ENCODE results near the gene LAPTM5. TPM values are rescaled to one million over a fixed set of nuclear protein-coding genes. Genes with fewer than 3 reads are reported as not detected.

The LAPTM5 gene
- total and polyA plus RNA-seq, 2 of the 13 experiments (the other 11 are each of a cell fraction or from before 2014, with no cell fraction given), result 0.41 to 0.86 TPM

DNA sequence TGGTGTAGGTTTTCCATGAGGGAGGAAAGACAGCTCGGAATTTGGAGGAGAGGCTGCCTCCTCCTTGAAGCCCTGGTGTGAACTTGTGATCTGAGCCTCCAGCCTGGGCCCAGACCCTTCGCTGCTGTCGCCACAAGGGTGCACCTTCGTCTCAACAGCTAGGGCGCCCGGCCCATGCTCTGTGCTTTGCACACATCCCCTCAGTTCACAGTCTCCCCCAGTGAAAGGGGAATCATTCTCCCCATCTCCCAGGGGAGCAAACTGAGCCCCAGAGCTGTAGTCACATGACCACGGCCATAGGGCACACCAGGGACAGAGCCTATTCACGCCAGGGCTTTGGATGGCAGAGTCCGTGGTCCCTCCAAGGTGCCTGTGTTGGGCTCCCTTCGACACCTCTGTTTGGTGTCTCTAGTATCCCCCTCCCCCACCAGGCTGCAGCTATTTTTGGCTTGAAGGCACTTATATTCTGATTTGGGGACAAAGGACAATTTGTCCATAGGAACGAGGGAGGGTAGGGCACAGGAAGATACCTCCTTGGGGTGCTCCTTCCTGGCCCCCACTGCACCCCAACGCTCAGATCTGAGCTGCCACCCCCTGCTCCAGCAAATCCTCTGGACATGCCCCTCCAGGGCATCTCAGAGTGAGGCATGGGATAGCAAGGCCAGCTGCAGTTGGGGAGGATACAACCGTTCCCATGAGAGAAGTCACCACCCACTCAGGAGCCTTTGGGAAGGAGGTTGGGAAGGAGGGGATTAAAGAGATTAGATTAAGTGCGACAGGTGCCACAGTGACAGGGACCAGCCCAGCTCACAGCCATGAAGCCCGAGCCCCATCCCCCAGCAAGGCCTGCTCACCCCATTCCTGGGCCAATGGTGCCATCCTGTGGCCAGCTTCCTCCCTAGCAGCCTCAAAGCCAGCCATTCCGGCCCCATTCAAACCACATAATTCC is 49.9 kb downstream of the LAPTM5 start (continued):
- TF ChIP-seq NCOA2 (CRISPR knock-in tag; IDR thresholded peaks at IDR 0.05), result 0 out of 2 replicates have a peak, but pooled peaks have one; percentile 18
- TF ChIP-seq, protein P1, sequence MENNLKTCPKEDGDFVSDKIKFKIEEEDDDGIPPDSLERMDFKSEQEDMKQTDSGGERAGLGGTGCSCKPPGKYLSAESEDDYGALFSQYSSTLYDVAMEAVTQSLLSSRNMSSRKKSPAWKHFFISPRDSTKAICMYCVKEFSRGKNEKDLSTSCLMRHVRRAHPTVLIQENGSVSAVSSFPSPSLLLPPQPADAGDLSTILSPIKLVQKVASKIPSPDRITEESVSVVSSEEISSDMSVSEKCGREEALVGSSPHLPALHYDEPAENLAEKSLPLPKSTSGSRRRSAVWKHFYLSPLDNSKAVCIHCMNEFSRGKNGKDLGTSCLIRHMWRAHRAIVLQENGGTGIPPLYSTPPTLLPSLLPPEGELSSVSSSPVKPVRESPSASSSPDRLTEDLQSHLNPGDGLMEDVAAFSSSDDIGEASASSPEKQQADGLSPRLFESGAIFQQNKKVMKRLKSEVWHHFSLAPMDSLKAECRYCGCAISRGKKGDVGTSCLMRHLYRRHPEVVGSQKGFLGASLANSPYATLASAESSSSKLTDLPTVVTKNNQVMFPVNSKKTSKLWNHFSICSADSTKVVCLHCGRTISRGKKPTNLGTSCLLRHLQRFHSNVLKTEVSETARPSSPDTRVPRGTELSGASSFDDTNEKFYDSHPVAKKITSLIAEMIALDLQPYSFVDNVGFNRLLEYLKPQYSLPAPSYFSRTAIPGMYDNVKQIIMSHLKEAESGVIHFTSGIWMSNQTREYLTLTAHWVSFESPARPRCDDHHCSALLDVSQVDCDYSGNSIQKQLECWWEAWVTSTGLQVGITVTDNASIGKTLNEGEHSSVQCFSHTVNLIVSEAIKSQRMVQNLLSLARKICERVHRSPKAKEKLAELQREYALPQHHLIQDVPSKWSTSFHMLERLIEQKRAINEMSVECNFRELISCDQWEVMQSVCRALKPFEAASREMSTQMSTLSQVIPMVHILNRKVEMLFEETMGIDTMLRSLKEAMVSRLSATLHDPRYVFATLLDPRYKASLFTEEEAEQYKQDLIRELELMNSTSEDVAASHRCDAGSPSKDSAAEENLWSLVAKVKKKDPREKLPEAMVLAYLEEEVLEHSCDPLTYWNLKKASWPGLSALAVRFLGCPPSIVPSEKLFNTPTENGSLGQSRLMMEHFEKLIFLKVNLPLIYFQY (CRISPR knock-in tag; IDR thresholded peaks at IDR 0.05; ENCODE audit: borderline replicate concordance), result peak; percentile 28; the same call in 1 of the 2 replicates
- TF ChIP-seq ZNF530 (CRISPR knock-in tag; IDR thresholded peaks at IDR 0.05; ENCODE audit: low read depth), result no peak
- TF ChIP-seq ZNF451 (CRISPR knock-in tag; IDR thresholded peaks at IDR 0.05), result no peak
- no peak for TF ChIP-seq MLLT10 (CRISPR knock-in tag; IDR thresholded peaks at IDR 0.05)
- 0 out of 2 replicates have a peak, but pooled peaks have one; percentile 15 for TF ChIP-seq PATZ1 (CRISPR knock-in tag; IDR thresholded peaks at IDR 0.05)
- no peak for TF ChIP-seq RBM22 (optimal IDR thresholded peaks at IDR 0.05; ENCODE audit: low read length)
- TF ChIP-seq, protein P2, sequence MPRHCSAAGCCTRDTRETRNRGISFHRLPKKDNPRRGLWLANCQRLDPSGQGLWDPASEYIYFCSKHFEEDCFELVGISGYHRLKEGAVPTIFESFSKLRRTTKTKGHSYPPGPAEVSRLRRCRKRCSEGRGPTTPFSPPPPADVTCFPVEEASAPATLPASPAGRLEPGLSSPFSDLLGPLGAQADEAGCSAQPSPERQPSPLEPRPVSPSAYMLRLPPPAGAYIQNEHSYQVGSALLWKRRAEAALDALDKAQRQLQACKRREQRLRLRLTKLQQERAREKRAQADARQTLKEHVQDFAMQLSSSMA (CRISPR knock-in tag; IDR thresholded peaks at IDR 0.05), result no peak
- peak; percentile 85 for TF ChIP-seq SMC3 (IDR thresholded peaks at IDR 0.05; ENCODE audit: low read length)
- no peak for TF ChIP-seq ZNF317 (CRISPR knock-in tag; IDR thresholded peaks at IDR 0.05)
- no peak for TF ChIP-seq HBP1 (CRISPR knock-in tag; IDR thresholded peaks at IDR 0.05; ENCODE audit: low read depth)
- no peak for TF ChIP-seq ZNF543 (CRISPR knock-in tag; IDR thresholded peaks at IDR 0.05)
- no peak for TF ChIP-seq ZNF367 (CRISPR knock-in tag; IDR thresholded peaks at IDR 0.05; ENCODE audit: borderline replicate concordance)
- TF ChIP-seq ZNF598 (CRISPR knock-in tag; IDR thresholded peaks at IDR 0.05; ENCODE audit: borderline replicate concordance), result no peak
- no peak for TF ChIP-seq KLF13 (CRISPR knock-in tag; IDR thresholded peaks at IDR 0.05)
- no peak for TF ChIP-seq ZNF33B (CRISPR knock-in tag; IDR thresholded peaks at IDR 0.05)
- no peak for TF ChIP-seq TBP (CRISPR knock-in tag; IDR thresholded peaks at IDR 0.05)
- no peak for TF ChIP-seq ZNF615 (CRISPR knock-in tag; IDR thresholded peaks at IDR 0.05; ENCODE audit: borderline replicate concordance)
- TF ChIP-seq, protein P3, sequence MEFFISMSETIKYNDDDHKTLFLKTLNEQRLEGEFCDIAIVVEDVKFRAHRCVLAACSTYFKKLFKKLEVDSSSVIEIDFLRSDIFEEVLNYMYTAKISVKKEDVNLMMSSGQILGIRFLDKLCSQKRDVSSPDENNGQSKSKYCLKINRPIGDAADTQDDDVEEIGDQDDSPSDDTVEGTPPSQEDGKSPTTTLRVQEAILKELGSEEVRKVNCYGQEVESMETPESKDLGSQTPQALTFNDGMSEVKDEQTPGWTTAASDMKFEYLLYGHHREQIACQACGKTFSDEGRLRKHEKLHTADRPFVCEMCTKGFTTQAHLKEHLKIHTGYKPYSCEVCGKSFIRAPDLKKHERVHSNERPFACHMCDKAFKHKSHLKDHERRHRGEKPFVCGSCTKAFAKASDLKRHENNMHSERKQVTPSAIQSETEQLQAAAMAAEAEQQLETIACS (CRISPR knock-in tag; IDR thresholded peaks at IDR 0.05), result no peak
- TF ChIP-seq YY1 (IDR thresholded peaks at IDR 0.05; ENCODE audit: insufficient read depth, insufficient replicate concordance, low read depth, low read length), result peak; percentile 41

Data from HepG2 (cell line).